Endothelial cell of umbilical vein (primary cell): ENCODE results near the gene B3GAT1. TPM values are rescaled to one million over a fixed set of nuclear protein-coding genes. Genes with fewer than 3 reads are reported as not detected.

Source experiments
- BruUV-seq: library from RNA; stranded (reverse); fragments of 400-500 nt; replicated peaks from 2 replicates; lab custom pipeline; 2021; lab: Mats Ljungman, UMichigan
- CTCF ChIA-PET: fragments of 300-600, 350-600 bp; sonication (Branson Sonifier 250); formaldehyde crosslinking; loops from one replicate; lab custom pipeline; 2021; ENCODE audit warnings: antibody characterized with exemption, inconsistent platforms; lab: Charles Lee
- POLR2A ChIA-PET: fragments of 300-600, 350-600 bp; sonication (Branson Sonifier 250); formaldehyde crosslinking; loops from one replicate; lab custom pipeline; 2021; ENCODE audit warnings: antibody characterized with exemption, inconsistent platforms; lab: Charles Lee
- DNase-seq: peaks from one replicate; pipeline ENCODE4 v3.0.0-alpha.2; 2011; ENCODE audit warnings: low read depth, low spot score
- FAIRE-seq: peaks from 2 replicates; lab custom pipeline; 2011; peaks lifted over from hg19 to GRCh38; lab: Jason Lieb, UNC
- H2AFZ ChIP-seq: 2 replicates; pipeline ENCODE4 v1.6.0; 2012; ENCODE audit warnings: low read depth, low read length, control low read depth, inconsistent platforms
- H3K27ac ChIP-seq: 2 replicates; pipeline ENCODE4 v1.5.1; 2011; ENCODE audit warnings: low read depth, mild to moderate bottlenecking, control low read depth, low read length, moderate library complexity; ENCODE audit not compliant: insufficient read depth
- H3K27me3 ChIP-seq, 2 experiments: 2 replicates each; pipeline versions ENCODE4 v1.6.0 to v1.6.1; 2011; ENCODE audit warnings: low read length in 2 of 2, mixed read lengths in 1 of 2; ENCODE audit not compliant: control insufficient read depth in 2 of 2, insufficient read depth in 2 of 2
- H3K36me3 ChIP-seq, 2 experiments: 2 replicates in 1 of 2; 3 replicates in 1 of 2; pipeline ENCODE4 v1.5.1; 2011; ENCODE audit warnings: low read length in 2 of 2, mild to moderate bottlenecking in 1 of 2, moderate library complexity in 1 of 2; ENCODE audit not compliant: control insufficient read depth in 2 of 2, insufficient read depth in 2 of 2; ENCODE audit errors: extremely low read depth in 1 of 2
- H3K4me1 ChIP-seq: 3 replicates; pipeline ENCODE4 v1.5.1; 2011; ENCODE audit warnings: mild to moderate bottlenecking, low read length; ENCODE audit not compliant: control insufficient read depth, insufficient read depth; ENCODE audit errors: extremely low read depth
- H3K4me2 ChIP-seq: 2 replicates; pipeline ENCODE4 v1.6.1; 2011; ENCODE audit warnings: low read length, control low read depth, mixed read lengths; ENCODE audit not compliant: insufficient read depth
- H3K4me3 ChIP-seq, 3 experiments: fragments of 200-600 bp in 1 of 3; sonication (generic), shearing (Covaris generic) in 1 of 3; replicated peaks in 1 of 3; 2 replicates each; pipeline ENCODE4 v1.5.1; 2011 to 2016; ENCODE audit warnings: control low read depth in 3 of 3, low read length in 3 of 3, mild to moderate bottlenecking in 2 of 3, inconsistent platforms in 1 of 3, low read depth in 1 of 3, moderate library complexity in 1 of 3; ENCODE audit not compliant: insufficient read depth in 1 of 3
- H3K79me2 ChIP-seq: 2 replicates; pipeline ENCODE4 v1.6.0; 2012; ENCODE audit warnings: low read length, inconsistent platforms; ENCODE audit not compliant: control insufficient read depth, insufficient read depth
- H3K9ac ChIP-seq: replicated peaks from 2 replicates; pipeline ENCODE3; 2011; ENCODE audit warnings: low read length, control low read depth; ENCODE audit not compliant: insufficient read depth; ENCODE audit errors: extremely low read depth
- H3K9me1 ChIP-seq: replicated peaks from 3 replicates; pipeline ENCODE4 v1.6.0; 2011; ENCODE audit warnings: mild to moderate bottlenecking, low read length; ENCODE audit not compliant: control insufficient read depth, insufficient read depth; ENCODE audit errors: extremely low read depth
- H3K9me3 ChIP-seq: replicated peaks from 2 replicates; pipeline ENCODE4 v1.5.1; 2012; ENCODE audit warnings: low read length, inconsistent platforms; ENCODE audit not compliant: control insufficient read depth, insufficient read depth
- H4K20me1 ChIP-seq: replicated peaks from 2 replicates; pipeline ENCODE3; 2011; ENCODE audit warnings: mild to moderate bottlenecking, low read length; ENCODE audit not compliant: control insufficient read depth, insufficient read depth; ENCODE audit errors: extremely low read depth
- CTCF ChIP-seq, 2 donors: IDR thresholded peaks; 1 replicate in 1 of 2; 2 replicates in 1 of 2; pipeline ENCODE4 v1.5.1; 2011; ENCODE audit warnings: low read length in 2 of 2, mild to moderate bottlenecking in 2 of 2, moderate library complexity in 2 of 2, control low read depth in 1 of 2, inconsistent platforms in 1 of 2, low read depth in 1 of 2; ENCODE audit not compliant: insufficient read depth in 1 of 2; ENCODE audit errors: extremely low read depth in 1 of 2
- EZH2 ChIP-seq: IDR thresholded peaks from 2 replicates; pipeline ENCODE4 v1.6.1; 2012; ENCODE audit warnings: borderline replicate concordance, low read depth, mild to moderate bottlenecking, moderate library complexity, low read length, inconsistent platforms; ENCODE audit not compliant: severe bottlenecking
- FOS ChIP-seq: IDR thresholded peaks from 2 replicates; pipeline ENCODE4 v1.6.1; 2011; ENCODE audit warnings: mild to moderate bottlenecking, low read length, moderate library complexity, borderline replicate concordance; ENCODE audit not compliant: insufficient read depth
- GATA2 ChIP-seq: IDR thresholded peaks from 2 replicates; pipeline ENCODE4 v1.7.0; 2011; ENCODE audit warnings: low read depth, mild to moderate bottlenecking, moderate library complexity, mixed read lengths, low read length; ENCODE audit not compliant: insufficient read length, insufficient read depth
- JUN ChIP-seq: IDR thresholded peaks from 2 replicates; pipeline ENCODE4 v1.6.1; 2011; ENCODE audit warnings: borderline replicate concordance, low read depth; ENCODE audit not compliant: insufficient read length, insufficient read depth
- MAX ChIP-seq: IDR thresholded peaks from 2 replicates; pipeline ENCODE4 v1.6.1; 2011; ENCODE audit not compliant: insufficient read depth, insufficient read length
- MYC ChIP-seq: IDR thresholded peaks from one replicate; pipeline ENCODE4 v1.6.1; 2011; ENCODE audit warnings: mild to moderate bottlenecking, low read depth, low read length
- POLR2A ChIP-seq: IDR thresholded peaks from 2 replicates; pipeline ENCODE4 v1.6.1; 2012; ENCODE audit warnings: low read depth, mild to moderate bottlenecking, control low read depth, low read length
- POLR2AphosphoS5 ChIP-seq: IDR thresholded peaks from 2 replicates; pipeline ENCODE4 v1.6.1; 2012; ENCODE audit warnings: low read depth, mild to moderate bottlenecking, control low read depth, low read length, moderate library complexity; ENCODE audit not compliant: insufficient read depth
- dilution Hi-C: fragments of 300-500 bp; cut with MboI; formaldehyde crosslinking; loops from one replicate; pipeline ENCODE4 v1.15.0; 2019; ENCODE audit warnings: low sequenced_read_pairs; ENCODE audit not compliant: extremely low pct_ligation_motif_present
- intact Hi-C: fragments of 100-400 bp; cut with micrococcal nuclease; formaldehyde crosslinking; loops from one replicate; pipeline ENCODE4 v1.10.0; 2022
- polyA plus RNA-seq, 4 experiments: library from polyadenylated mRNA; depleted of rRNA in 3 of 4; stranded (reverse) in 3 of 4; unstranded in 1 of 4; fragments of >200 nt; gene quantifications; 2 replicates each; pipeline versions ENCODE4 v1.2.1 to v1.2.3, GENCODE V29; 2011 to 2012; ENCODE audit warnings: missing spikeins in 1 of 4
- total RNA-seq: library from RNA; stranded (reverse); gene quantifications from 2 replicates; pipeline ENCODE4 v1.2.3, GENCODE V29; 2021

The B3GAT1 gene
- total and polyA plus RNA-seq, 2 donors (not counting 3 experiments of a cell fraction or from before 2014, with no cell fraction given): 0.01 TPM; not detected in 1

GRCh38 chr11:134337051-134337450 lies 75.0 kb downstream of the B3GAT1 start:
- ChIA-PET CTCF (no interaction called here), POLR2A (no interaction called here)
- H3K9ac ChIP-seq: no peak overlapping the region
- H3K4me3 ChIP-seq: no peak overlapping the region
- no peak overlapping the region for H2AFZ ChIP-seq
- H3K79me2 ChIP-seq: no peaks in the 10 kb centered on the region
- no peaks in the 10 kb centered on the region for H3K9me1 ChIP-seq
- TF ChIP-seq EZH2 (no peak), POLR2A (no peak), MAX (no peak), JUN (no peak), POLR2AphosphoS5 (no peak), GATA2 (no peak), FOS (no peak), MYC (no peak)
- H3K4me1 ChIP-seq: peaks cover 2% of the 10 kb centered on the region
- H3K4me2 ChIP-seq: no peak overlapping the region
- no peaks in the 10 kb centered on the region for H4K20me1 ChIP-seq
- DNase-seq (no peak), FAIRE-seq (no peak)
- intact Hi-C loops (loop anchor here (10.0 kb wide), 1 partner anchor 302 kb away; no protein-coding TSS in a partner anchor), dilution Hi-C loops (no loop called here)
- H3K27ac ChIP-seq: no peak overlapping the region
- peaks cover 6 to 8% of the 10 kb centered on the region in 2 experiments for H3K27me3 ChIP-seq
- no peaks in the 10 kb centered on the region for H3K9me3 ChIP-seq
- no peaks in the 10 kb centered on the region for H3K36me3 ChIP-seq
- BruUV-seq: no TSS peak

- dilution Hi-C loops: no loop called here
- DNase-seq (no peak), FAIRE-seq (no peak)
- H3K36me3 ChIP-seq: no peaks in the 10 kb centered on the region
- peaks cover 16 to 17% of the 10 kb centered on the region in 2 experiments for H3K27me3 ChIP-seq
- no TSS peak for BruUV-seq
- no peak overlapping the region for H3K27ac ChIP-seq
- no peak overlapping the region for H3K4me3 ChIP-seq
- H3K9me1 ChIP-seq: no peaks in the 10 kb centered on the region
- CTCF ChIA-PET: no interaction called here
- TF ChIP-seq CTCF (IDR thresholded peaks at IDR 0.05; ENCODE audit: extremely low read depth in 1 of 2, insufficient read depth in 1 of 2, low read depth in 1 of 2, low read length in 2 of 2): no peak
- no peak for TF ChIP-seq MAX
- no peak for TF ChIP-seq JUN
- TF ChIP-seq GATA2: no peak
- no peak for TF ChIP-seq MYC
- no peak for TF ChIP-seq FOS
- no peak for TF ChIP-seq EZH2
- H3K79me2 ChIP-seq: no peaks in the 10 kb centered on the region
- H3K9me3 ChIP-seq: no peaks in the 10 kb centered on the region
- H2AFZ ChIP-seq: no peak overlapping the region
- POLR2A ChIA-PET: no interaction called here
- peaks cover 4% of the 10 kb centered on the region for H3K4me1 ChIP-seq
- no peak overlapping the region for H3K4me2 ChIP-seq
- no peaks in the 10 kb centered on the region for H4K20me1 ChIP-seq
- intact Hi-C loops: loop anchor here (5.0 to 10.0 kb wide), 2 partner anchors 83 to 300 kb away; partner anchors contain the start of genes ACAD8 and THYN1
- H3K9ac ChIP-seq: no peak overlapping the region
These were observed 77.1 kb downstream of the B3GAT1 start for GRCh38 chr11:134334796-134335571.
